CD4-positive, alpha-beta T cell treated with Interleukin-15 for 4 hours (primary cell): Measurements from ENCODE around the gene IFI35.
"Not testable (repeated sequence)": the region's sequence is repeated elsewhere in the genome, so short reads cannot be mapped to it uniquely, and the experiment has no call there.

Experiments
- DNase-seq: peaks from one replicate; pipeline ENCODE4 v3.0.0-alpha.2; 2020; ENCODE audit warnings: low spot score

The IFI35 gene

DNA sequence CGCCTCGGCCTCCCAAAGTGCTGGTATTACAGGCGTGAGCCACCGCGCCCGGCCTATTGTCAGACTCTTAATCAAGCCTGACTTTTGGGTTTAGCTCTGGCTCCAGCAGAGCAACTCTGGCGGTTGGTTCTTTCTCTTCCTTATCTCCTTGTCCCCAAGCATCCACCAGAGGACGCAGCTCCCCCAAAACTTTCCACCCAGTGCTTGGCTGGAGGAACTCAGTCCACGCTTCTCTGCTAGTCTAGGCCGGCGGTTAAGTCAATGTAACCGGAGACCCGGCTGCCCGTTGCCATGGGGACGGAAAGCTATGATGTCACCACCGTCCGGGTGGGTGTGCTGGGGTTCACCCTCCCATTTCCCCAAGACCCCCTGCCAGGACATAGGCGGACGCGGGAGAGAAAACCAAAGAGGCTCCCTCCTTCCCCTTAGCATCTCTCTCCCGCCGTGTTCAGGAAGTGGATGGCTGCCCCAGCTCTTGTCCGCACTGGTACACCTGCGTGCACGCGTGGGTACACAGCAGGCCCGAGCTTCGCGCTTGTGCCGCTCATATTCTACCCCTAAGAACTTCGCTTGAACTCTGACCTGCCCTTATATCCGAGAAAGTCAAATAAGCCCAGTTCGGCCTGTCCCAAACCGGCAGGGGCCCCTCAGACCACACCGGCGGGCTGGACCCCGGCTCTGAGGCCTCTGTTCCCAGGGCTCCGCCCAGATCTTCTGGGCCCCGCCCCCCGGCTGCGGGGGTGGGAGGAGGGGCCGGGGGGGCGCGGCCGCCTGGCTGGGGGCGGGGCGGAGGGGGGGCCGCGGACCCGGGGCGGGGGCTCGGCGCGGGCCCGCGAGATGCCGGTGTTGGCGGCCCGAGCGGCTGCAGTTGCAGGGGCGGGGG, 18.1 kb downstream of the IFI35 start, which contains the start of gene RND2:
RND2 (plus strand) TSS at position 825 of the 883 bp plus-strand sequence. CDS start 117 bp downstream, outside the sequence.
- peak; percentile 82 for DNase-seq

DNA sequence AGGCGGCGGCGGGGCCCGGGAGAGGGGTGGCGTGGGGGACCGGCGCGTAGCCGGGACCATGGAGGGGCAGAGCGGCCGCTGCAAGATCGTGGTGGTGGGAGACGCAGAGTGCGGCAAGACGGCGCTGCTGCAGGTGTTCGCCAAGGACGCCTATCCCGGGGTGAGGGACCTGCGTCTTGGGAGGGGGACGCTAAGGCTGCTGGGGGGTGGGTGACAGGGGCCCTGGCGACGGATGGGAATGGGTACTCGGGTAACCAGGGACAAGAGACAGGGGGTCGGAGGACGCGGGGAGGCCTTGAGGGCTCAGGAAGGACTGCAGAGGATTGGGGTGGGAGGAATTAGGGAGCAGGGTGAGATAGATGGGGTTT, 18.7 kb downstream of the IFI35 start:
- DNase-seq, result no peak

DNA sequence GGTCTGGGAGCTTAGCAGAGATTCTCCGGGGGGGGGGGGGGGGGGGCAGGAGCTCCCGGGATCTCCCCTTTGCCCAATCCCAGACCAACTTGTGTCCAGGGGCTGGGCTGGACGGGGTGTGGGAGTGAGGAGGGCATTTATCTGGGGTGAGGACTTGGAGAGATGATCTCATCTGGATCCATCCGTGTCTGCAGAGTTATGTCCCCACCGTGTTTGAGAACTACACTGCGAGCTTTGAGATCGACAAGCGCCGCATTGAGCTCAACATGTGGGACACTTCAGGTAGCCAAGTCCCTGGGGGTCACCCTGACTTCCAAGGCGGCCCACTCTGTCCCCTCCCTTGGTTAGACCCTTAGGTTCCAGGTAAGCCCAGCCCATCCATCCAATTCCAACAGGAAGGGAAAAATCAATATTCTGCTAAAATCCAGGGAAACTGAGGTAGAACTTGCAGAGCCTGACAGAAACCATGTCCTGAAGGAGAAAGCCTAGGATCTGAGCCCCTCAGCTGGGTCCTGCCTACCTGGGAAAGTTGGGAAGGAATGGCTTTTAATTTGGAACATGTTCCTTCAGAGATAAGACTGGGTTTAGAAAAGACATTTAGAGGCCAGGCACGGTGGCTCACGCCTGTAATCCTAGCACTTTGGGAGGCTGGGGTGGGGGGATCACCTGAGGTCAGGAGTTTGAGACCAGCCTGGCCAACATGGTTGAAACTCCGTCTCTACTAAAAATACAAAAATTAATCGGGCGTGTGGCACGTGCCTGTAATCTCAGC, 19.4 kb downstream of the IFI35 start:
- no peak for DNase-seq

DNA sequence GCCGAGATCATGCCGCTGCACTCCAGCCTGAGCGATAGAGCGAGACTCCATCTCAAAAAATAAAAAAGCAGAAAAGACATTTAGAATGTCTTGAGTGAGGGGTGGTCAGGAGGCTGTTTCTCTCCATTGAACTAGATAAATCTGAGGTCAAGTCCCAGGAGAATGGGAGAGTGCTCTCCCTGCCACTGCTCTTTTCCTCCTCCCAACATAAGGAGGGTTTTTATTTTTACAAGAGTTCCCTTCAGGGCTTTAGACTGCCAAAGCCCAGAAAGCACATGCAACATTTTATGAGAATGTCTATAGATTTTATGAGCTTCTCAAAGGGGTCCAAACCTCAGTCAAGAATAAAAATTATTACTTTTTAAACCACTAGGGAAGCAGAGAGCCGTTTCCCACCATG, 20.0 kb downstream of the IFI35 start:
- no peak for DNase-seq

DNA sequence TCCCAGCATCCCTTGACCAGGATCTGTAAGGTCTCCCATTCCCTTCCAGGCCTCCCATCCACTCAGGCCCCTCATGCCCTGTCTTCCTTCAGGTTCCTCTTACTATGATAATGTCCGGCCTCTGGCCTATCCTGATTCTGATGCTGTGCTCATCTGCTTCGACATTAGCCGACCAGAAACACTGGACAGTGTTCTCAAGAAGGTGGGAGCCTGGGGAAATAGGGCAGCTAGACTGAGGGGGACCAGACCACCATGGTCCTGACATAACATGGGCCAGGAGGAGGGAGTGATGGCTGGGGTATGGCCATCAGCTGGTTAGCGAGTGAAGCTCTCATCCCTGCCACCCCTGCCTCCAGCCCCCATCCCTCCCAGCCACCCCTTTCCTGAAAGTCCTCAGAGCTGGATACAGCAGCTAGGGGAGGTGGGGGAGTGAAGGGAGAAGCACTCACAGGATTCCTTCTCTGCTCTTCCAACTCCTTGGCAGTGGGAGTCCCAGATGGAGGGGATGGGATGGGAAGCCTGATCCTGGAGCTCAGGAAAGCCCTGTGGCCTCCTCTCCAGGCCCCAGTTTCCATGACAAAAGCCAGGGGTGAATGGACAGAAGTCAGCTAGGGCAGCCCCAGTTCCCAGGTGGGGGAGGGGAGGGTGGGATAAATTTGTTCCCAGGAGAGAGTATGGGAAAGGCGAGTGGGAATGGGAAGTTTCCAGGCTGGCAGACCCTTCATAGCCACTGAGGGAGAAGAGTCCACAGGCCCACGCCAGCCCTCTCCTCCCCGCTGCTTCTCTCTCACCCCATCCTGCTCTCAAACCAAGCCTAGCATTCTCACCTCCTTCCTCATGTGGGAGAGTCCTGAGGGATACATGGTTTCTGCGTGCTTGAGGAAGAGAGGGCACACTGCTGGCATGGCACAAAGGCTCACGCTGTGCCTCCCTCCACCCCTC, 20.8 kb downstream of the IFI35 start:
- no peak for DNase-seq

DNA sequence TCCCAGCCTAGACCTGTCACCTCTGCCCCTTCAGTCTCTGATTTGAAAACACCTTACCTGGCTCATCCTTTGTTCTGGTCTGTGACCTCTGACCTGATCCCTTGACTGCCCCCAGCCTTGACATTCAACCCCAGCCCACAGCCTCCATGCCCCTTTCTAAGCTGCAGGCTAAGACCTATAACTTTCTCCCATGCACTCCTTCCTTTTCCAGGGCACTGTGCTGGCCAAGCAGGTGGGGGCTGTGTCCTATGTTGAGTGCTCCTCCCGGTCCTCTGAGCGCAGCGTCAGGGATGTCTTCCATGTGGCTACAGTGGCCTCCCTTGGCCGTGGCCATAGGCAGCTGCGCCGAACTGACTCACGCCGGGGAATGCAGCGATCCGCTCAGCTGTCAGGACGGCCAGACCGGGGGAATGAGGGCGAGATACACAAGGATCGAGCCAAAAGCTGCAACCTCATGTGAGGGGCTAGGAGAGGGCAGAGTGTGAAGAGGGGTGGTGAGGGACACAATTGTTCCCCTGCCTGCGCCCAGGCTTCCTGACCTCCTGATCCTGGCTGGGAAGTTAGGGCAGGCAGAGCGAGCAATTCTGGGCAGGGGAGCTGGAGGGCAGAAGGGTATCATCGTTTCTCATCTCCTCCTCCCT, 21.8 kb downstream of the IFI35 start:
- no peak for DNase-seq

DNA sequence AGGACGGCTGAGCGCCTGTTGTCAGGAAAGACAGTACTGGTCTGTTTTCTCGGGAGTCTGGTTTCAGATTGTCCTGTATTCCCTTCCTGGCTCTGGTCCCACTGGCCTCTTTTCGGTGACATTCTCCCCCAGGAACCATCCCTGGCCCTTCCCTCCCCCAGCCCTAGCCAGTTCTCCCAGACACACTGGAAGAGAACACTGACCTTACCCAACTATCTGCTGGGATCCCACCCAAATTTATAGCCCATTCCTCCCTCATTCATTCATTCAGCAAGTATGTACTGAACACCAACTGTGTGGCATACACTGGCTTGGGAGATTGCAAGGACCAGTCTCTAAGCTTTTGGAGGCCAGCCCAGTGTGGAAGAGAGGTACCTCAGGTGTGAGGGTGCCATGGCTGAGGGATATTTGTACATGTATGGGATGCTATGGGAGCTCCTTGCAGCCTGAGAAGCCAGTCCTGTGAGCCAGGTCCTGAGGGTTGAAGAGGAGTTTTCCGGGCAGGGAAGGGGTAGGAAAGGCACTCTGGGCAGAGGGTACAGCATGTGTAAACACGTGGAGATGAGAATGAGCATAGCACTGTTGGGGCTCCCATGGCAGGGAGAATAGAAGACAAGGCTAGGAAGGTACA, 23.7 kb downstream of the IFI35 start:
- DNase-seq, result no peak

DNA sequence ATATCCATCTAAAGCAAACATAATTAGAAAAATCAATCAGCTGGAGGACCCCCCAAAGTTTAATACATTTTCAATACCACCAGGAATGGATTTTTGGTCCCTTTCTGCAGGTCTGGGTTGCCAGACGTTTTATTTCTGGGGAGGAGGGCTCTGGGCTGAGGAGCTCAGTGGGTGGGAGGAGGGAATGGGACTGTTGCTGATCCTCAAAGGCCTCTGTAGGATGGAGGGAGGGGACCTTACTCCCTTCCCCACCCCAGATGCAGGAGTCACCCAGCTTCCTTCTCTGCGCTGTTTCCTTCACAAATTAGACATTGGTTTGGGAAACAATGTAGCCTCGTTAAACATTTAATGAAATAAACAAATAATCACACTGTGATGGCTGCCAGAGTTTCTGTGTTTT, 25.1 kb downstream of the IFI35 start:
- DNase-seq, result no peak

DNA sequence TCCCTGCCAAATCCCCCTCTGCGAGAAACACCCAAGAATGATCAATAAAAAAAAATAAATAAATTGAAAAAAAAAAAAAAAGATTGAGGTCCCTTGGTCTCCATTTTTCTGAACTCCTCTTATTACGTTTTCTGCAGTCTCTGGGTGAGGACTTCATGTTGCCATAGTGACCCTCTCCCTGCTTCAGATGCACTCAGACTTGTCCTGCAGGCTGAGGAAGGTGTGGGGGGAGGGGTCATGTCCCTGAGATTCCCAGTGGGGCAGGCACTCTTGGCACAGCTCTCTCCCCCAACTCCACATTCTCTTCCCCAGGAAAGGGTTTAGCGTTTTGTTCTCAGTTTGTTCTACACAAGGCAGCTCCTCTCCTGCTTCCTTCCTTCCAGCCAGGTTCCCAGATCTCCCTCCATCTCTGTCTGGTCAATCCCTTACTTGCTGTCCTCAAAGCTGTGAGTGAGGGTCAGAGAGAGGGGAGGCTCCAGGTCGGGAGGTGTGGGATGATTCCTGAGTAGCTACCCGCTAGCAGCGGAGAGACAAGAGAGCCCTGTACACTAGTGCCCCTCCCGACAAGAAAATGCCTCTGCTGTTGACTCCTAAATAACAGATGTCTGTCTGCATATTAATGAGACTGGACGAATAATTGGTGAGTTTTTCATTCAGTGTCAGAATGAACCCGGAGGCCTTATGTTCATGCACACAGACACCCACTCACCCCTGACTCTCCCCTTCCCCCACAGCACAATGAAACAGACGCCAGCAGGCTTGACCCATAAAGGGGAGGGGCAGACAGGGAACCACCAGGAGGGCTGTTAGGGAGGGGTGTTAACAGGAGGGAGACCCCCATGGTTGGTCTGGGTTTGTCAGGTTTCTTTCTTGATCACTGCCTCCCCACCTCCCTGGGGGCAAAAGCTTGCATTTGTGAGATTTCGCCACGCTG, 27.6 kb downstream of the IFI35 start:
- no peak for DNase-seq

DNA sequence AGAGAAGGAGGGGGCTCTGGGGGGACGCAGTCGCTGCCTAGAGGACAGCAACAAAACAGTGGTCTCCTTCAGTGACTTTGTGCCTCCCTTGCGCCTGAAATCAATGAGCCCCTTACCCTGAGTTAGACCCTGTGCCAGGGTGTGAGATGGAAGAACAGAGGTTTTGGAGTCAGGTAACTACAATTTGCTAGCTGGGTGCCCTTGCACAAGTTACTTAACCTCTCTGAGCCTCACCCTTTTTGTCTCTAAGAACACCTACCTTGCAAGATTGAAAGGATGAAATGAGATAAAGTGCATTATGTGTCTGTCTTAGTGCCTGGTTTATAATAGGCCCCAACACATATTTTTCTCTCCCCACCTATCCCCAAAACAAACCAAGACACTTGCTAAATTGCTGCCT, 28.3 kb downstream of the IFI35 start:
- no peak for DNase-seq

DNA sequence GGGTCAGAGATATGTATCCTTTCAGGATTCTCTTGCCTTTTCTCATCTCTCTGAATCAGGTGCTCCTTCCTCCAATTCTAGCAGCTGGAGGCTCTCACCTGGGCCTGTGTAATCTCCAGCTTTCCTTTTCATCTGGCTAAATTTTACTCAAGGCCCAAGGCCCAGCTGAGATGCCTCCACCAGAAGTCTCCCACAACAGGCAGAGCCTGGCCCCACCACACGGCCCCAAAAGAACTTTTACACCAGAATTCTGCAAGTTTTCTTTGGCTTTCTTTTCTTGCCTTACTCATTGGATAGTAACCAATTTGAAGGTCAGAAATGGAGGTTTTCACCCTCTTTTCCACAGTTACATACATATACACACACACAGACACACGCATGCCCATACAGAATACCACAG, 33.1 kb downstream of the IFI35 start:
- DNase-seq, result no peak

DNA sequence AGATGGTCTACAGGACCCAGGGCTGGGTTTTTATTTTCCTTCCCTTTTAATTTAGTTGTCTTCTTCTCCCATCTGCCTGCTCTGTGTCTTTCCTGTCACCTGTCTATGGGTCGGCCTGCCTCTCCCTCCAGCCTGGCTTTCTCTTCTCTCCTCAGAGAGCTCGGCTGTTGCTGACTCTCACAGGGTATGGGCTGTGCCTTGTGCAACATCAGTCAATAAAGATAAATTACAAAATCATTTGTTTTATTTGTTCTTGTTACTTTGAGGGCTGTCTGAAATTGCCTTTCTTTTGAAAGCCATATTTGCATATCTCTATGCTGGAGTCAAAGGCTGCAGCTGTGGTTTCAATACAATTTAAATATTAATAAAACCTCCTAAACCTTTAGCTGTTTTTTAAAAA, 34.1 kb downstream of the IFI35 start:
- no peak for DNase-seq

DNA sequence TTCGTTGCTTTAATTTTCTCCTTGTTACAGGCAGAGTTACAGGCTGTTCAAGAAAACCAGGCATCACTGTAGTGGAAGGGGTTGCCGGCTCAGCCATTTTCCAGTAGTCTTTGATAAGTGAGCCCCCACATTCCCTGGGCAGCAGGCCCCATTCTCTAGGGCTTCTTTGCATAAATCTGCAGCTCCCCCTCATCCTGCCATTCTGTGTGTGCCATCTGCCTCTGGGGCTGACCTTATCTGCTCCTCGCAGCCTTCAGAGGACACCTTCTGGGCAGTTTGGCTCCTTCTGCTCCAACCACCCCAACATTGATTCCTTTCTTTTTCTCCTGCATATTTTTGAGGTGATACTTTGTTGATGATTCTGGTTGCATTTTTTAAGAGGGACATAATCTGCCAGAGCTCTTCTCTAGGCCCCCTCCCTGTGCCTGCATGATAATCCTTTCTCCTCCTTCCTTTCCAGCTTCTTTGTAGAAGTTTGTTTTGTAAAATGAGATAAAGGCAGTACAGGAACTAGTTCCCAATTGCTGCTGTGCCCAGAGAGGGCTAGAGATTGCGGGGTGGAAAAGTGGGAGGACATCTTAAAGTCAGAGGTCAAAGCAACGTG, 35.5 kb downstream of the IFI35 start:
- no peak for DNase-seq

DNA sequence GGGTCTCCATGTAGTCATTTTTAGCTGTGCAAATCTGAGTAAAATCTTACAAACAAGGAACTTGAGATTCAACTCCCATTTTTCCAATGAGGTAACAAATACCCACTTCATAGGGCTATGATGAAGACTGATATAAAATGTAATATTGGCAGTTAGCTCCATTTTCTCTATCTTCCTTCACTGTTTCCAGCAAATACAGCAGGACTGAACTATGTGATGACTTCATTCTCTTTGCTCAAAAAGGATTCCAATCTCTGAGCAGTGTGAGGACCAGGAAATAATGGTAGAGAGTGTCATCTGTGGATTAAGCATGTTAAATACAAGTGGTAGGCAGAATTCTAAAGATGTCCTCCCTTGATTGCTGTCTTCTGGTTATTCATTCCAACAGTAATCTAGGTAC, 36.7 kb downstream of the IFI35 start:
- DNase-seq, result no peak

DNA sequence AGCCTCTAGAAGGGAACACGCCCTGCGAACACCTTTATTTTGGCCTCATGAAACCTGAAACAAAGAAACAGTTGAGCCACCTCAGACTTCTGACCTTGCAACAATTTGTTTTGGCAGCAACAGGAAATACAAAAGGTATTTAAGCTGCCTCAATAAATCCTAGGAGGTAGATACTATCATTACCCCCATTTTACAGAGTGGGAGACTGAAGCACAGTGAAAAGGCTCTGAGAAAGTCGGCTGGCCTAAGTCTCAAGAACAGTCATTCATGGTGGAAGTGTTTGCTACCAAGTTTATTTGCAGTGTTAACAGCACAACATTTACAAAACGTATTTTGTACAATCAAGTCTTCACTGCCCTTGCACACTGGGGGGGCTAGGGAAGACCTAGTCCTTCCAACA, 37.4 kb downstream of the IFI35 start:
- no peak for DNase-seq

DNA sequence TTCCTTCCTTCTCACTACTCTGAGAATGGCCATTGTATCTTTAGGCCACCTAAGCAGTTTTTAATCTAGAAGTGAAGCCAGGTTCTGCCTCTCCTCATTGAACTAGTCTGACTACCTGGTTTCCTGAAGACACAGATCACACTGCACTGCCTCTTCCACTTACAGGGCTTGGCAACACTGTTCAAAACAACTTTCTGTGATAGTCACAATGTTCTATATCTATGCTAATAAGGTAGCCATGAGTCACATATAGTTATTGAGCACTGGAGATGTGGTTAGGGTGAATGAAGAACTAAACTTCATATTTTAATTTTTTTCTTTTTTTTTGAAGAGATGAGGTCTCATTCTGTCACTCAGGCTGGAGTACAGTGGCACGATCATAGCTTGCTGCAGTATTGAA, 45.4 kb downstream of the IFI35 start:
- DNase-seq, result no peak

DNA sequence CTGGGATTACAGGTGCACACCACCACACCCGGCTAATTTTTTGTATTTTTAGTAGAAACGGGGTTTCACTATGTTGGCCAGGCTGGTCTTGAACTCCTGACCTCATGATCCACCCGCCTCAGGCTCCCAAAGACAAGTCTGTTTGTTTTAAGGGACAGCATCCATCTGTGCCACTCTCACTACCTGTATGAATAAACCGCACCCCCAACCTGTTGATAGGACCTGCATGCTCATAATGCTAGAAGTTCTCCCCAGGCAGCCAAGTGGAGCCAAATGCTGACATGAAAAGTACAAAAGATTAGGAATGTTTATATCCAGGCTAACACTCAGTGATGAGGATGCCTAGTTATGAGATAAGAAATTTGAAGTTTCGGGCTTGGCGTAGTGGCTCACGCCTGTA, 46.4 kb downstream of the IFI35 start:
- DNase-seq, result not testable (repeated sequence)

DNA sequence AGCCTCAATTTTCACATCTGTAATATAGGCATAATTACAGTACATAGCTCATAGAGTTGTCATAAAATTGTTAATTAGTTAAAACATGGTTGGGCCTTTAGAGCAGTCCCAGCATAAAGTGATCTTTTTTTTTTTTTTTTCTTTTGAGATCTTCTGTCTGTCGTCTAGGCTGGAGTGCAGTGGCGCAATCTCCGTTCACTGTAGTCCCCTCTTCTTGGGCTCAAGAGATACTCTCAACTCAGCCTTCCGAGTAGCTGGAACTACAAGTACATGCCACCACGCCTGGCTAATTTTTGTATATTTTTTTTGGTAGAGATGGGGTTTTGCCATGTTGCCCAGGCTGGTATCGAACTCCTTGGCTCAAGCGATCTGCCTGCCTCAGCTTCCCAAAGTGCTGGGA, 49.5 kb downstream of the IFI35 start:
- DNase-seq, result no peak

DNA sequence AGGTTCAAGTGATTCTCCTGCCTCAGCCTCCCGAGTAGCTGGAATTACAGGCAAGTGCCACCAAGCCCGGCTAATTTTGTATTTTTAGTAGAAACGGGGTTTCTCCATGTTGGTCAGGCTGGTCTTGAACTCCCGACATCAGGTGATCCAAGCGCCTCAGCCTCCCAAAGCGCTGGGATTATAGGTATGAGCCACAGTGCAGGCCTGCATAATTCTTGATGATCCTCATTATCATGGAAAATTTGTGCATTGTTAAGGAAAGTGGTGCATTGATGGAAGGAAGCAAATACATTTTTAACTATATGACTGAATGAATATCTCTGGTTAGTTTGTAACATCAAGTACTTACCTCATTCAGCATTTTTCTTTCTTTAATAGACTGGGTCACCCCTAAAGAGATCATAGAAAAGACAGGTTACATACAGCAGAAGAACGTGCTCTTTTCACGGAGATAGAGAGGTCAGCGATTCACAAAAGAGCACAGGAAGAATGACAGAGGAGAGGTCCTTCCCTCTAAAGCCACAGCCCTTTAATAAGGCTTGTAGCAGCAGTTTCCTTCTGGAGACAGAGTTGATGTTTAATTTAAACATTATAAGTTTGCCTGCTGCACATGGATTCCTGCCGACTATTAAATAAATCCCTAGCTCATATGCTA, 56.5 kb downstream of the IFI35 start:
- DNase-seq, result no peak
